RPMI8226 (cell line): ENCODE data around the gene RIBC1.
"Not testable (repeated sequence)": the region's sequence is repeated elsewhere in the genome, so short reads cannot be mapped to it uniquely, and the experiment has no call there.

Experiments
- DNase-seq: peaks from one replicate; pipeline ENCODE4 v3.0.0-alpha.2; 2015

The RIBC1 gene

GRCh38 chrX:53422861-53423306 is at the start of gene RIBC1:
RIBC1 (plus strand) TSS chrX:53422873; CDS start chrX:53426277, 3,404 bp downstream.
- no peak for DNase-seq

GRCh38 chrX:53373307-53373706 is 49.4 kb upstream of the RIBC1 start:
- no peak for DNase-seq

DNA sequence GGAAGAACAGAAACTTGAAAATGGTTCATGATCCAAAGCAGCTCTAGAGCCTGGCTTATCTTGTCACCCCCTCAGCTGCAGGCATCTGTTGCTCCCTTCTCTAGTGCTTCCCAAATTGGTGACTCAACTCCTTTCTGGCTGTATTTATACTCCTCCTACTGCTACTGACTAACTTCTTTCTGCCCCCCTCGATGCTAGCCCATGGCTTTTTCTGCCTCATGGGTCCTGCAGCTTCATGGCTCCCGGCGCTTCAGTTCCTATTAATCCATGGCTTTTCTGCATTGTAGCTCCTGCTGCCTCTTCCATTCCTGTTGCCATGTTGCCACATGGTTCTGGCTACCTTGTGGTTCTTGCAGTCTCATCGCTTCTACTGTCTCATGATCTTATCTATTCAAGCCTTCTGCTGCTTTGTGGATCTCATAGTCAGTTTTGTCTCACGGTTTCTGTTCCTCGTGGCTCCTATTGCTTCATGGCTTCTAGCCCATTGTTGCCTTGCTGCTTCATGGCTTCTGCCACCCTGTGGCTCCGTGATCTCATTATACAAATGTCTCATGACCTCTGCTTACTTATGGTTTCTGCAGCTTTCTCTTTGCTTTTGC is 48.4 kb upstream of the RIBC1 start:
- no peak for DNase-seq

- DNase-seq: no peak
These were observed 47.8 kb upstream of the RIBC1 start for GRCh38 chrX:53374923-53375322.

- DNase-seq: no peak
These were observed 45.8 kb upstream of the RIBC1 start for GRCh38 chrX:53376888-53377287.

GRCh38 chrX:53377464-53377863 is 45.2 kb upstream of the RIBC1 start:
- DNase-seq: no peak

DNA sequence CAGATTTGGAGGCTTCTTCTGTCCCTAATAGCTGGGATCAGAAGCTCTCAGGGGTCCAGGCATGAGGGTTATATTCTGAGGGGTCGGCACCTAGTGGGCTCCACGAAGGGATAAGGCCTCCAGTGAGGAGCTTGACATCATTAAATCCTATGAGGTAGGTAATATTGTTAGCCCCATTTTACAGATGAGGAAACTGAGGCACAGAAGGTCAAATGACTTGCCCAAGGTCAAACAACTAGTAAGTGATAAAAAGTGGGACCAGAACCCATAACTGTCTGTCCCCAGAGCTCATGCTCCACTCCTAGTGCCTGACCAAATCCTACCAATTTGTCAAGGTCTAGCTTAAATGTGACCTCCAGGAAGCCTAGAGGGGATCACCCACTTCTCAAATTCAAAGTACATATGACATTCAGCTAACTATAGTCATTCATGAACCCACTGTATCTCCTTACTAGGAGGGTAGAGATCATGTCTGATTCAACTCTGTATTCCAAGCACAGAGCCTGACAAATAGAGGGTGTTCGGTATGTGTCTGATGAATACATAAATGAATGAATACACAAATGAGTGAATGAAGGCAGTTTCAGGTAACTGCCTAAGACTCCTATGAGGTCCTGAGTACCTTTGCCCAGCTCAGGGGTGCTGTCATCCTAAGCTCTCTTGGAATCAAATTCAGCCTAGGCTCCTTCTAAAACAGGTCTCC is 43.5 kb upstream of the RIBC1 start:
- DNase-seq: no peak

GRCh38 chrX:53379747-53380146 is 42.9 kb upstream of the RIBC1 start:
- no peak for DNase-seq

GRCh38 chrX:53383376-53384076 is 39.1 kb upstream of the RIBC1 start:
- DNase-seq: no peak

- DNase-seq: no peak
These were observed 26.9 kb upstream of the RIBC1 start for GRCh38 chrX:53395605-53396298.

GRCh38 chrX:53398216-53398615 is 24.5 kb upstream of the RIBC1 start:
- DNase-seq: no peak

DNA sequence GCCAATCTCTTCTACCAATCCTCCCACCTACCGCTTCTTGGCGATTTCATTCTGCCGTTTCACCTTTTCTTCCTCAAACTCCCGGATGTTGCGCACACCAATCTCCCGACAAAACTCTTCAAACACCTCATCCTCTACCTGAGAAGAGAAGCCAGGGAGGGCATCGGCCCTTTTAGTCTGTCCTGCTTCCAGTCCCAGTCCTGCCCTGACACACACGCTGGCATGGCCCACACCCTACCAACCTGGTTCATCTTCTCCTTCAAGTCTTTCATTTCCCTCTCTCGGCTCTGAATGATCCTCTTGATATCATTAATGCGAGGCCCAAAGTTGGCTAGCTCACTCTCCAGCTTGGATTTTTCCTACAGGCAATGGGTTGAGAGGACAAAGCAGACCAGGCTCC is 19.1 kb upstream of the RIBC1 start:
- no peak for DNase-seq

- no peak for DNase-seq
These were observed 10.2 kb upstream of the RIBC1 start for GRCh38 chrX:53412446-53412845.

GRCh38 chrX:53420351-53420750 is 2.3 kb upstream of the RIBC1 start:
- DNase-seq: not testable (repeated sequence)

DNA sequence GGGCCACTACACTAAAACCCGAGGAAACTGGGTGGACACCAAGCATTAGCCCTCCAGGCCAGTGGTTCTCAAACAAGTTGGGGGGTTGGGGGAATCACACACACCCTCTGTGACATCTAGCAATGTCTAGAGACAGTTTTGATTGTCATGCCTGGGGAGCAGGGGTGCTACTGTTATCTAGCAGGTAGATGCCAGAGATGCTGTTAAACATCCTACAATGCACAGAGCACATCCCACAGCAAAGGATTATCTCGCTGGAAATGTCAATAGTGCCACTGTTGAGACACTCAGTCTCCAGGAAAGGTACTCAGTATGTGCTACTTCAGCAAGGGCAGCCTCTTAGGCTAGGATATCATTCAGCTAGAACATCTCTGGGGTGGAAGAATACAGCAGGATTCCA is 1.5 kb upstream of the RIBC1 start:
- no peak for DNase-seq

DNA sequence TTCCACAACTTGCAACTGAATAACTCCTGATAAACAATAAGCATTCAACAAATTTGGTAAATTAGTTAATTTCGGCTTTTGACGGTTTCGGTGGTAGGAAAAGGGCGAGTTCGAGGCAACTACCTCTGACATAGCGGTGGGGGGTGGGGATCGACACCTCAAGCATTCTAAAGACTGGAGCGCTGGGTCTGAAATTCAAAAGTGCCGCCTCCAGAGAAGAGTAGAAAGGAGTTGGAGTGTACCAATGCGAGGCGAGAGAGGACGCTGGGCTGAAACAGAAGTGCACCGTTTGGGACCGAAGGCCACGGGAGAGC is 944 bp upstream of the RIBC1 start:
- no peak for DNase-seq

DNA sequence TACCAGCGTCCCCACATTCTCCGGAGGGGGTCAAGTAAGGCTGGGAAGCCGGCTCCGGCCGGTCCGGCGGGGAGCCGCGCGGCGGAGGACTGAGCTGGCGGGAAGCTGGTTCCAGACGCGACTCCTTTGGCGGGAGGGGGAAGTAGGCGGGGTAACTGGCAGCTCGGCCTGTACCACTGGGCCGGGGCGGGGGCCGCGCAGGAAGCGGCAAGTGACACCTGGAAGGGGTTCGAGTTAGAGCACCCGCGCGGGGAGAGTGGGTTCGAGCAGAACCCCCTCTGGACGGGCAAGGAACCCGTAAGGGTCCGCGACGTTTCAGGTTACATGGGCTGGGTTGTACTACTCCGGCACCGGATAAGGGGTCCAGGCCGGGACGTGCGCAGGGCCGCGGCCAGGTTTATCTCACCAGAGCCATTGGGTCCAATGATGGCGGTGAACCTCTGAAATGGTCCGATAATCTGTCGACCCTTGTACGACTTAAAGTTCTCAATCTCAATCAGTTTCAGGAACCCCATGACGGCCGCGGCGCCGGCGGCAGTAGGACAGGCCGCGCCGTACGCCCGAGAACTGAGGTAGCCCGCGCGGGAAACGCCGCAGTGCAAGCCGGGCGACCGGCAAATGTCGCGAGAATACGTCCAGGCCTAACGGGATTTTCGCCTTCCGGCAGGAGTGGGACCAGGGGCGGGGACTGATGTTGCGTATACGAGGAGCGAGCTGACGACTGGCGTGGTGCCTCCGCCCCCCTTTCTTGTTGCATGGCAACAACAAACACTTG is 400 bp upstream of the RIBC1 start, which contains the start of gene SMC1A:
TSS of gene SMC1A (minus strand) at position 569 of the 775 bp plus-strand sequence. CDS start at position 515, 54 bp downstream.
- peak; percentile 98 for DNase-seq

- DNase-seq: no peak
These were observed 7.1 kb downstream of the RIBC1 start for GRCh38 chrX:53429755-53430154.

- DNase-seq: no peak
These were observed 7.6 kb downstream of the RIBC1 start for GRCh38 chrX:53430231-53430630.

- peak; percentile 96 for DNase-seq
These were observed 11.3 kb downstream of the RIBC1 start, which contains the start of gene HSD17B10 for GRCh38 chrX:53433651-53434639. HSD17B10 (minus strand) TSS chrX:53434370; CDS start chrX:53434345, 25 bp downstream.

- peak; percentile 80 for DNase-seq
These were observed 13.3 kb downstream of the RIBC1 start for GRCh38 chrX:53435997-53436396.
